Brain microvascular endothelial cell (primary cell): ENCODE data around the gene B4GALNT3.

Experiments
- DNase-seq: peaks from one replicate; pipeline ENCODE4 v3.0.0-alpha.2; 2020
- H3K27ac ChIP-seq: fragments of 250-450 bp; sonication (Bioruptor Pico); 2 replicates; pipeline ENCODE4 v1.5.1; 2020; ENCODE audit warnings: mild to moderate bottlenecking, moderate library complexity
- H3K27me3 ChIP-seq: fragments of 250-450 bp; sonication (Bioruptor Pico); replicated peaks from 2 replicates; pipeline ENCODE4 v1.5.1; 2020; ENCODE audit warnings: mild to moderate bottlenecking
- H3K36me3 ChIP-seq: fragments of 250-450 bp; sonication (Bioruptor Pico); replicated peaks from 2 replicates; pipeline ENCODE4 v1.5.1; 2020; ENCODE audit warnings: mild to moderate bottlenecking
- H3K4me3 ChIP-seq: 2 replicates; pipeline ENCODE4 v1.5.1; 2011; ENCODE audit warnings: low read depth, mild to moderate bottlenecking, control low read depth, low read length, moderate library complexity
- in situ Hi-C: cut with HindIII; loops from 2 replicates; pipeline ENCODE4 v1.10.0; 2017; ENCODE audit warnings: low sequenced_read_pairs, low pct_ligation_motif_present
- TF ChIP-seq, protein P1 (sequence below): IDR thresholded peaks from 2 replicates; pipeline ENCODE4 v1.5.1; 2011; ENCODE audit warnings: low read depth, mild to moderate bottlenecking, moderate library complexity, low read length, control low read depth, inconsistent platforms; ENCODE audit errors: missing control alignments

Gene B4GALNT3

GRCh38 chr12:524167-524951, 64.6 kb downstream of the B4GALNT3 start:
- TF ChIP-seq, protein P1, sequence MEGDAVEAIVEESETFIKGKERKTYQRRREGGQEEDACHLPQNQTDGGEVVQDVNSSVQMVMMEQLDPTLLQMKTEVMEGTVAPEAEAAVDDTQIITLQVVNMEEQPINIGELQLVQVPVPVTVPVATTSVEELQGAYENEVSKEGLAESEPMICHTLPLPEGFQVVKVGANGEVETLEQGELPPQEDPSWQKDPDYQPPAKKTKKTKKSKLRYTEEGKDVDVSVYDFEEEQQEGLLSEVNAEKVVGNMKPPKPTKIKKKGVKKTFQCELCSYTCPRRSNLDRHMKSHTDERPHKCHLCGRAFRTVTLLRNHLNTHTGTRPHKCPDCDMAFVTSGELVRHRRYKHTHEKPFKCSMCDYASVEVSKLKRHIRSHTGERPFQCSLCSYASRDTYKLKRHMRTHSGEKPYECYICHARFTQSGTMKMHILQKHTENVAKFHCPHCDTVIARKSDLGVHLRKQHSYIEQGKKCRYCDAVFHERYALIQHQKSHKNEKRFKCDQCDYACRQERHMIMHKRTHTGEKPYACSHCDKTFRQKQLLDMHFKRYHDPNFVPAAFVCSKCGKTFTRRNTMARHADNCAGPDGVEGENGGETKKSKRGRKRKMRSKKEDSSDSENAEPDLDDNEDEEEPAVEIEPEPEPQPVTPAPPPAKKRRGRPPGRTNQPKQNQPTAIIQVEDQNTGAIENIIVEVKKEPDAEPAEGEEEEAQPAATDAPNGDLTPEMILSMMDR = no peak
- Histone ChIP-seq H3K27me3 (peaks cover 3% of the 10 kb centered on the region), H3K4me3 (no peak overlapping the region), H3K36me3 (no peaks in the 10 kb centered on the region), H3K27ac (no peak overlapping the region)
- no peak for DNase-seq
- in situ Hi-C loops = no loop called here

- TF ChIP-seq, protein P1 = no peak
- in situ Hi-C loops = no loop called here
- Histone ChIP-seq H3K27ac (no peak overlapping the region), H3K27me3 (no peaks in the 10 kb centered on the region), H3K4me3 (no peak overlapping the region), H3K36me3 (no peaks in the 10 kb centered on the region)
- no peak for DNase-seq
Observed at GRCh38 chr12:526089-526488, 66.3 kb downstream of the B4GALNT3 start.

- H3K27me3 ChIP-seq = no peaks in the 10 kb centered on the region
- no peaks in the 10 kb centered on the region for H3K36me3 ChIP-seq
- no peak overlapping the region for H3K27ac ChIP-seq
- no peak overlapping the region for H3K4me3 ChIP-seq
- no peak for DNase-seq
- in situ Hi-C loops = no loop called here
- TF ChIP-seq, protein P1 = no peak
Observed at GRCh38 chr12:527241-527640, 67.5 kb downstream of the B4GALNT3 start.

DNA sequence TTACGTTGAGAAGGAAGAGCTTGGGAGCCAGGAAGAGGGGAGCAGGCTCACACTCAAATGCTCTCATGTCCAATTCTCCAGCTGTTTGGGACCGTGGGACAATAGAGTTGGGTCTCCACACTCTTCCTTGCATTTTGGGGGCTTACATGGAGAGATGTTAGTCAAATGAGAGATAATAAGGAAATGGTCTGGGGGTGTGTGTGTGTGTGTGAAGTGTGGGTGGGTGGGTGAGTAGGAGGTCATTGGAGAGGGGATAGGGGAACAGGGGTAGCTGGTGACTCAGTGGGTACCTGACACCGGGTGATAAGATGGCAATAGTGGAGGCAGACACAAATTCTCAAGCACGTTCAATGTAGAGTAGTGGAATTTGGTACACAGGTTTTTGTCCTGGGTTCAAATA, 68.0 kb downstream of the B4GALNT3 start:
- DNase-seq = no peak
- Histone ChIP-seq H3K27ac (no peak overlapping the region), H3K27me3 (no peaks in the 10 kb centered on the region), H3K36me3 (no peaks in the 10 kb centered on the region), H3K4me3 (no peak overlapping the region)
- in situ Hi-C loops = no loop called here
- TF ChIP-seq, protein P1 = no peak

- DNase-seq = no peak
- H3K27me3 ChIP-seq = no peaks in the 10 kb centered on the region
- H3K36me3 ChIP-seq = no peaks in the 10 kb centered on the region
- TF ChIP-seq, protein P1 = no peak
- H3K4me3 ChIP-seq = no peak overlapping the region
- in situ Hi-C loops = no loop called here
- H3K27ac ChIP-seq = no peak overlapping the region
Observed at GRCh38 chr12:530308-530707, 70.6 kb downstream of the B4GALNT3 start.

DNA sequence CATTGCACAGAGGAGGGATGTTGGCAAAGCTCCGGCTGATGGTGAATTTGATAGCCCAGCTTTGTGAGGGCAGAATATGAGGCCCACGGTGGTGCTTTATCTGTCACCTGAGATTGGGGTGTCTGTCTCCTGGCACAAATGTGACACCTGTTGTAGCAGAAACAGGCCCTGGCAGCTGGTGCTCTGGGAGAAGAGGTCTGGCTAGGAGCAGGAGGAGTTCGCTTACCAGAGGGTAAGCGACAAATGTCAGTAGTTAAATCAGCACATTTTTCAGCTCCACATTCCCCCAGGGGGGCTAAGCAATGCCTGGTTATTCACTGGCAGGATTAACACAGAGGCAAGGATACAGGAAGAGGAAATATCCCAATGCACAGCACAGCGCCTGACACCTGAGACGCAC, 71.1 kb downstream of the B4GALNT3 start:
- H3K27me3 ChIP-seq = no peaks in the 10 kb centered on the region
- no peak overlapping the region for H3K4me3 ChIP-seq
- no peak for DNase-seq
- H3K36me3 ChIP-seq = no peaks in the 10 kb centered on the region
- in situ Hi-C loops = no loop called here
- TF ChIP-seq, protein P1 = no peak
- no peak overlapping the region for H3K27ac ChIP-seq
